ENCODE results near the gene WDR64. TPM values are rescaled to one million over a fixed set of nuclear protein-coding genes. Genes with fewer than 3 reads are reported as not detected.

WDR64 gene
- total and polyA plus RNA-seq, 2 donors (not counting 3 experiments of a cell fraction or from before 2014, with no cell fraction given): not detected

- Histone ChIP-seq H3K9me1 (replicated peaks; ENCODE audit: control insufficient read depth, extremely low read depth, insufficient read depth, low read length) (no peaks in the 10 kb centered on the region), H3K9ac (replicated peaks; ENCODE audit: extremely low read depth, insufficient read depth, low read length) (no peak overlapping the region), H3K79me2 (ENCODE audit: control insufficient read depth, insufficient read depth, low read length) (no peaks in the 10 kb centered on the region), H3K4me1 (ENCODE audit: control insufficient read depth, extremely low read depth, insufficient read depth, low read length) (no peaks in the 10 kb centered on the region), H3K4me2 (ENCODE audit: insufficient read depth, low read length) (no peak overlapping the region), H4K20me1 (replicated peaks; ENCODE audit: control insufficient read depth, extremely low read depth, insufficient read depth, low read length) (no peaks in the 10 kb centered on the region), H3K27me3 (ENCODE audit: control insufficient read depth in 2 of 2, insufficient read depth in 2 of 2, low read length in 2 of 2) (no peaks in the 10 kb centered on the region), H2AFZ (ENCODE audit: low read depth, low read length) (no peak overlapping the region), H3K4me3 (replicated peaks in 1 of 3; ENCODE audit: insufficient read depth in 1 of 3, low read depth in 1 of 3, low read length in 3 of 3) (no peak overlapping the region), H3K36me3 (ENCODE audit: control insufficient read depth in 2 of 2, extremely low read depth in 1 of 2, insufficient read depth in 2 of 2, low read length in 2 of 2) (no peaks in the 10 kb centered on the region), H3K27ac (ENCODE audit: insufficient read depth, low read depth, low read length) (no peak overlapping the region), H3K9me3 (replicated peaks; ENCODE audit: control insufficient read depth, insufficient read depth, low read length) (no peaks in the 10 kb centered on the region)
- intact Hi-C loops (cut with micrococcal nuclease) (no loop called here), dilution Hi-C loops (cut with MboI; ENCODE audit: extremely low pct_ligation_motif_present, low sequenced_read_pairs) (no loop called here)
- no TSS peak for BruUV-seq (replicated peaks)
- ChIA-PET POLR2A (no interaction called here), CTCF (no interaction called here)
- DNase-seq (ENCODE audit: low read depth, low spot score) (no peak), FAIRE-seq (no peak)
- TF ChIP-seq JUN (IDR thresholded peaks at IDR 0.05; ENCODE audit: borderline replicate concordance, insufficient read depth, insufficient read length, low read depth) (no peak), EZH2 (IDR thresholded peaks at IDR 0.05; ENCODE audit: borderline replicate concordance, low read depth, low read length, severe bottlenecking) (no peak), GATA2 (IDR thresholded peaks at IDR 0.05; ENCODE audit: insufficient read depth, insufficient read length, low read depth, low read length) (no peak), POLR2A (IDR thresholded peaks at IDR 0.05; ENCODE audit: low read depth, low read length) (no peak), POLR2AphosphoS5 (IDR thresholded peaks at IDR 0.05; ENCODE audit: insufficient read depth, low read depth, low read length) (no peak), FOS (IDR thresholded peaks at IDR 0.05; ENCODE audit: borderline replicate concordance, insufficient read depth, low read length) (no peak), MYC (IDR thresholded peaks at IDR 0.05; ENCODE audit: low read depth, low read length) (no peak), CTCF (IDR thresholded peaks at IDR 0.05; ENCODE audit: extremely low read depth in 1 of 2, insufficient read depth in 1 of 2, low read depth in 1 of 2, low read length in 2 of 2) (no peak)
- TF ChIP-seq, protein P1, sequence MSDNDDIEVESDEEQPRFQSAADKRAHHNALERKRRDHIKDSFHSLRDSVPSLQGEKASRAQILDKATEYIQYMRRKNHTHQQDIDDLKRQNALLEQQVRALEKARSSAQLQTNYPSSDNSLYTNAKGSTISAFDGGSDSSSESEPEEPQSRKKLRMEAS (IDR thresholded peaks at IDR 0.05; ENCODE audit: insufficient read depth, insufficient read length): no peak
These were observed 59.2 kb downstream of the WDR64 start for GRCh38 chr1:241711326-241711725.

Data from endothelial cell of umbilical vein (primary cell).